Subcutaneous abdominal adipose tissue (tissue), 5 donors: ENCODE measurements around the gene MSANTD1.

ENCODE experiments used
- H3K27ac ChIP-seq: one replicate; pipeline ENCODE4 v1.7.0; 2013; ENCODE audit warnings: low read depth, mild to moderate bottlenecking, inconsistent platforms, low read length, moderate library complexity
- H3K27me3 ChIP-seq, 5 donors: one replicate each; pipeline ENCODE4 v1.7.0; 2013; ENCODE audit warnings: low read length in 5 of 5, inconsistent platforms in 1 of 5; ENCODE audit not compliant: control insufficient read depth in 5 of 5, insufficient read depth in 4 of 5
- H3K36me3 ChIP-seq, 5 donors: one replicate each; pipeline ENCODE4 v1.7.0; 2013; ENCODE audit warnings: low read length in 5 of 5; ENCODE audit not compliant: control insufficient read depth in 5 of 5, insufficient read depth in 5 of 5
- H3K4me1 ChIP-seq, 5 donors: one replicate each; pipeline ENCODE4 v1.7.0; 2013; ENCODE audit warnings: low read length in 5 of 5, mild to moderate bottlenecking in 3 of 5, moderate library complexity in 1 of 5; ENCODE audit not compliant: control insufficient read depth in 5 of 5, insufficient read depth in 5 of 5
- H3K4me3 ChIP-seq, 5 donors: one replicate each; pipeline ENCODE4 v1.7.0; 2013; ENCODE audit warnings: low read length in 5 of 5, low read depth in 1 of 5
- H3K9ac ChIP-seq, 5 donors: one replicate each; pipeline ENCODE4 v1.7.0; 2013; ENCODE audit warnings: low read length in 5 of 5, mild to moderate bottlenecking in 4 of 5, moderate library complexity in 3 of 5
- H3K9me3 ChIP-seq, 5 donors: one replicate each; pipeline ENCODE4 v1.7.0; 2013; ENCODE audit warnings: low read length in 5 of 5; ENCODE audit not compliant: control insufficient read depth in 5 of 5
- donor health status: healthy.
- donor health status: healthy.
- donor health status: healthy.
- donor health status: healthy.
- donor health status: healthy.

MSANTD1 gene

GRCh38 chr4:3207531-3208037 lies 41.4 kb upstream of the MSANTD1 start:
- Histone ChIP-seq H3K27ac (no peak overlapping the region), H3K36me3 (peaks cover 3 to 56% (median 49%) of the 10 kb centered on the region in 5 donors), H3K4me1 (peaks cover 0 to 25% (median 22%) of the 10 kb centered on the region in 5 donors), H3K9ac (no peak overlapping the region), H3K9me3 (no peaks in the 10 kb centered on the region), H3K27me3 (no peaks in the 10 kb centered on the region), H3K4me3 (no peak overlapping the region)

- Histone ChIP-seq H3K36me3 (peaks cover 3 to 68% (median 62%) of the 10 kb centered on the region in 5 donors), H3K4me1 (peaks cover 0 to 13% (median 10%) of the 10 kb centered on the region in 5 donors), H3K4me3 (no peak overlapping the region), H3K27me3 (no peaks in the 10 kb centered on the region), H3K9me3 (no peaks in the 10 kb centered on the region), H3K27ac (no peak overlapping the region), H3K9ac (no peak overlapping the region)
These were observed 40.1 kb upstream of the MSANTD1 start for GRCh38 chr4:3208826-3209225.

GRCh38 chr4:3209551-3210325 lies 39.2 kb upstream of the MSANTD1 start:
- Histone ChIP-seq H3K4me1 (peaks cover 0 to 12% (median 6%) of the 10 kb centered on the region in 5 donors), H3K4me3 (no peak overlapping the region), H3K36me3 (peaks cover 6 to 77% (median 65%) of the 10 kb centered on the region in 5 donors), H3K27ac (no peak overlapping the region), H3K9ac (no peak overlapping the region), H3K27me3 (no peaks in the 10 kb centered on the region), H3K9me3 (no peaks in the 10 kb centered on the region)

- Histone ChIP-seq H3K27me3 (no peaks in the 10 kb centered on the region), H3K4me1 (peaks cover 0 to 12% (median 6%) of the 10 kb centered on the region in 5 donors), H3K4me3 (no peak overlapping the region)
These were observed 38.5 kb upstream of the MSANTD1 start for GRCh38 chr4:3210467-3210866.

GRCh38 chr4:3211866-3212265 lies 37.1 kb upstream of the MSANTD1 start:
- Histone ChIP-seq H3K9me3 (no peaks in the 10 kb centered on the region), H3K4me1 (peaks cover 0 to 12% (median 6%) of the 10 kb centered on the region in 5 donors), H3K27me3 (no peaks in the 10 kb centered on the region), H3K9ac (no peak overlapping the region), H3K4me3 (no peak overlapping the region), H3K36me3 (peaks cover 14 to 87% (median 76%) of the 10 kb centered on the region in 5 donors), H3K27ac (no peak overlapping the region)

More at GRCh38 chr4:3210467-3210866, 38.5 kb upstream of the MSANTD1 start:
- H3K36me3 ChIP-seq, result peaks cover 10 to 85% (median 73%) of the 10 kb centered on the region in 5 donors
- no peaks in the 10 kb centered on the region for H3K9me3 ChIP-seq
- no peak overlapping the region for H3K9ac ChIP-seq
- no peak overlapping the region for H3K27ac ChIP-seq

GRCh38 chr4:3212391-3213105 lies 36.4 kb upstream of the MSANTD1 start:
- H3K36me3 ChIP-seq, result peaks cover 14 to 87% (median 76%) of the 10 kb centered on the region in 5 donors
- no peak overlapping the region for H3K4me3 ChIP-seq
- H3K27ac ChIP-seq, result no peak overlapping the region
- peaks cover 0 to 7% (median 2%) of the 10 kb centered on the region in 5 donors for H3K4me1 ChIP-seq
- no peaks in the 10 kb centered on the region for H3K9me3 ChIP-seq
- H3K9ac ChIP-seq, result no peak overlapping the region
- H3K27me3 ChIP-seq, result no peaks in the 10 kb centered on the region

- no peak overlapping the region for H3K9ac ChIP-seq
- no peak overlapping the region for H3K4me3 ChIP-seq
- H3K27ac ChIP-seq, result no peak overlapping the region
- H3K4me1 ChIP-seq, result peaks cover 0 to 2% (median 0%) of the 10 kb centered on the region in 5 donors
- peaks cover 14 to 90% (median 82%) of the 10 kb centered on the region in 5 donors for H3K36me3 ChIP-seq
- H3K9me3 ChIP-seq, result no peaks in the 10 kb centered on the region
- H3K27me3 ChIP-seq, result no peaks in the 10 kb centered on the region
These were observed 35.9 kb upstream of the MSANTD1 start for GRCh38 chr4:3213106-3213425.

GRCh38 chr4:3213661-3214250 lies 35.2 kb upstream of the MSANTD1 start:
- no peak overlapping the region for H3K27ac ChIP-seq
- peaks cover 14 to 93% (median 82%) of the 10 kb centered on the region in 5 donors for H3K36me3 ChIP-seq
- H3K9ac ChIP-seq, result no peak overlapping the region
- H3K27me3 ChIP-seq, result no peaks in the 10 kb centered on the region
- no peaks in the 10 kb centered on the region for H3K9me3 ChIP-seq
- H3K4me3 ChIP-seq, result no peak overlapping the region
- H3K4me1 ChIP-seq, result no peaks in the 10 kb centered on the region

GRCh38 chr4:3215256-3215655 lies 33.7 kb upstream of the MSANTD1 start:
- Histone ChIP-seq H3K4me1 (peaks cover 0 to 11% (median 0%) of the 10 kb centered on the region in 5 donors), H3K4me3 (no peak overlapping the region), H3K27ac (no peak overlapping the region), H3K9me3 (no peaks in the 10 kb centered on the region), H3K9ac (no peak overlapping the region), H3K36me3 (peaks cover 12 to 93% (median 82%) of the 10 kb centered on the region in 5 donors), H3K27me3 (no peaks in the 10 kb centered on the region)
